H1 (cell line): ENCODE data around the gene GPT2. TPM values are rescaled to one million over a fixed set of nuclear protein-coding genes. Genes with fewer than 3 reads are reported as not detected.

Experiments used
- CTCF ChIA-PET: fragments of 300-600 bp; sonication (Branson Sonifier 250); formaldehyde crosslinking; loops from one replicate; lab custom pipeline; 2021; ENCODE audit not compliant: partially characterized antibody; lab: Charles Lee
- POLR2A ChIA-PET: fragments of 300-600 bp; sonication (Branson Sonifier 250); formaldehyde crosslinking; loops from one replicate; lab custom pipeline; 2021; ENCODE audit warnings: inconsistent platforms; ENCODE audit not compliant: partially characterized antibody; lab: Charles Lee
- DNase-seq, 2 experiments: peaks; one replicate each; pipeline versions ENCODE4 v3.0.0 to v3.0.0-alpha.2; 2010 to 2022; ENCODE audit warnings: low spot score in 2 of 2, low read depth in 1 of 2, mixed read lengths in 1 of 2
- FAIRE-seq: peaks from 2 replicates; lab custom pipeline; 2011; peaks lifted over from hg19 to GRCh38; lab: Jason Lieb, UNC
- H2AFZ ChIP-seq: 2 replicates; pipeline ENCODE4 v1.8.1; 2012; ENCODE audit warnings: low read length, inconsistent platforms
- H2AK5ac ChIP-seq: 2 replicates; pipeline ENCODE4 v1.6.1; 2013; ENCODE audit warnings: low read depth, low read length
- H2BK120ac ChIP-seq: replicated peaks from 2 replicates; pipeline ENCODE3; 2013; ENCODE audit warnings: low read depth, low read length, inconsistent platforms
- H2BK12ac ChIP-seq: 2 replicates; pipeline ENCODE4 v1.6.1; 2013; ENCODE audit warnings: low read depth, low read length
- H2BK15ac ChIP-seq: 2 replicates; pipeline ENCODE4 v1.6.1; 2013; ENCODE audit warnings: low read length
- H2BK20ac ChIP-seq: 2 replicates; pipeline ENCODE4 v1.6.1; 2013; ENCODE audit warnings: low read length
- H2BK5ac ChIP-seq: 2 replicates; pipeline ENCODE4 v1.6.1; 2013; ENCODE audit warnings: low read depth, low read length
- H3K14ac ChIP-seq: 2 replicates; pipeline ENCODE4 v1.6.1; 2013; ENCODE audit warnings: inconsistent platforms; ENCODE audit not compliant: insufficient read length
- H3K18ac ChIP-seq: 2 replicates; pipeline ENCODE4 v1.6.1; 2013; ENCODE audit warnings: low read length; ENCODE audit errors: extremely low read depth
- H3K23ac ChIP-seq: 2 replicates; pipeline ENCODE4 v1.6.1; 2013; ENCODE audit warnings: inconsistent platforms; ENCODE audit not compliant: insufficient read length
- H3K23me2 ChIP-seq: 2 replicates; pipeline ENCODE4 v1.6.1; 2013; ENCODE audit warnings: low read depth, low read length
- H3K27ac ChIP-seq: 2 replicates; pipeline ENCODE4 v1.6.1; 2011; ENCODE audit warnings: low read depth, low read length, inconsistent platforms
- H3K27me3 ChIP-seq, 4 experiments: replicated peaks in 1 of 4; 1 replicate in 1 of 4; 2 replicates in 3 of 4; pipeline versions ENCODE4 v1.6.1 to v1.8.1; 2011 to 2013; ENCODE audit warnings: low read length in 3 of 4, mild to moderate bottlenecking in 3 of 4, inconsistent platforms in 2 of 4, mixed read lengths in 2 of 4, moderate library complexity in 1 of 4; ENCODE audit not compliant: control insufficient read depth in 3 of 4, insufficient read depth in 3 of 4; ENCODE audit errors: extremely low read depth in 1 of 4
- H3K36me3 ChIP-seq, 4 experiments: 2 replicates each; pipeline versions ENCODE4 v1.6.1 to v1.8.1; 2011 to 2013; ENCODE audit warnings: mild to moderate bottlenecking in 4 of 4, low read length in 3 of 4, moderate library complexity in 2 of 4, control low read depth in 1 of 4, inconsistent platforms in 1 of 4; ENCODE audit not compliant: insufficient read depth in 4 of 4, control insufficient read depth in 2 of 4
- H3K4ac ChIP-seq: replicated peaks from 2 replicates; pipeline ENCODE3; 2013; ENCODE audit warnings: low read length, low read depth, mixed read lengths, inconsistent platforms; ENCODE audit not compliant: insufficient read length
- H3K4me1 ChIP-seq, 4 experiments: replicated peaks in 1 of 4; 1 replicate in 1 of 4; 2 replicates in 3 of 4; pipeline versions ENCODE4 v1.6.1 to v1.8.1; 2011 to 2013; ENCODE audit warnings: low read length in 3 of 4, inconsistent platforms in 2 of 4, mixed read lengths in 1 of 4; ENCODE audit not compliant: insufficient read depth in 4 of 4, control insufficient read depth in 3 of 4
- H3K4me2 ChIP-seq, 2 experiments: 2 replicates each; pipeline versions ENCODE4 v1.6.1 to v1.8.1; 2011 to 2013; ENCODE audit warnings: low read depth in 2 of 2, low read length in 2 of 2, control low read depth in 1 of 2, inconsistent platforms in 1 of 2, mild to moderate bottlenecking in 1 of 2; ENCODE audit not compliant: insufficient read depth in 1 of 2
- H3K4me3 ChIP-seq, 4 experiments: fragments of 200-600, 300-600 bp in 1 of 4; sonication (generic), shearing (Covaris generic), sonication (Bioruptor Twin) in 1 of 4; 2 replicates each; pipeline versions ENCODE4 v1.5.1 to v1.8.1; 2011 to 2016; ENCODE audit warnings: low read length in 4 of 4, low read depth in 3 of 4, control low read depth in 2 of 4, inconsistent platforms in 2 of 4, mild to moderate bottlenecking in 2 of 4, mixed read lengths in 1 of 4, moderate library complexity in 1 of 4; ENCODE audit not compliant: insufficient read depth in 2 of 4; ENCODE audit errors: extremely low read depth in 1 of 4
- H3K56ac ChIP-seq: replicated peaks from 2 replicates; pipeline ENCODE3; 2013; ENCODE audit warnings: low read depth, mild to moderate bottlenecking, mixed read lengths, low read length, inconsistent platforms; ENCODE audit not compliant: insufficient read length
- H3K79me1 ChIP-seq: 2 replicates; pipeline ENCODE4 v1.6.1; 2013; ENCODE audit warnings: low read depth, low read length, control low read depth
- H3K79me2 ChIP-seq, 2 experiments: 2 replicates each; pipeline versions ENCODE4 v1.6.1 to v1.8.1; 2012 to 2013; ENCODE audit warnings: low read length in 2 of 2, mild to moderate bottlenecking in 2 of 2, inconsistent platforms in 1 of 2; ENCODE audit not compliant: insufficient read depth in 2 of 2, control insufficient read depth in 1 of 2
- H3K9ac ChIP-seq, 4 experiments: replicated peaks in 1 of 4; 1 replicate in 1 of 4; 2 replicates in 3 of 4; pipeline versions ENCODE4 v1.6.1 to v1.8.1; 2011 to 2013; ENCODE audit warnings: low read depth in 3 of 4, low read length in 3 of 4, control low read depth in 2 of 4, mild to moderate bottlenecking in 2 of 4, moderate library complexity in 2 of 4, inconsistent platforms in 1 of 4; ENCODE audit errors: extremely low read depth in 1 of 4
- H3K9me3 ChIP-seq, 2 experiments: 2 replicates each; pipeline versions ENCODE4 v1.6.1 to v1.8.1; 2012 to 2013; ENCODE audit warnings: mild to moderate bottlenecking in 2 of 2, moderate library complexity in 2 of 2, control low read depth in 1 of 2, inconsistent platforms in 1 of 2, low read depth in 1 of 2, low read length in 1 of 2, mixed read lengths in 1 of 2; ENCODE audit not compliant: insufficient read depth in 2 of 2
- H4K20me1 ChIP-seq, 2 experiments: replicated peaks in 1 of 2; 2 replicates each; pipeline versions ENCODE3 to v1.8.1; 2011 to 2013; ENCODE audit warnings: inconsistent platforms in 2 of 2, low read length in 2 of 2, mild to moderate bottlenecking in 1 of 2; ENCODE audit not compliant: insufficient read depth in 2 of 2, control insufficient read depth in 1 of 2
- H4K5ac ChIP-seq: 2 replicates; pipeline ENCODE4 v1.6.1; 2013; ENCODE audit warnings: low read length, low read depth, mixed read lengths, inconsistent platforms; ENCODE audit not compliant: insufficient read length
- H4K8ac ChIP-seq: 2 replicates; pipeline ENCODE4 v1.8.0; 2013; ENCODE audit warnings: mild to moderate bottlenecking, moderate library complexity, low read length, inconsistent platforms; ENCODE audit not compliant: insufficient read depth; ENCODE audit errors: extremely low read depth
- H4K91ac ChIP-seq: replicated peaks from 2 replicates; pipeline ENCODE3; 2013; ENCODE audit warnings: low read length, mixed read lengths, inconsistent platforms; ENCODE audit not compliant: insufficient read length
- SIX5 ChIP-seq: IDR thresholded peaks from 2 replicates; pipeline ENCODE4 v1.6.1; 2011; ENCODE audit warnings: mild to moderate bottlenecking, low read depth, low read length
- WGBS, 2 experiments: shearing (Covaris generic) in 1 of 2; methylation state at CpG; one replicate each; pipeline versions ENCODE4 v1.1.6 to v1.1.7; 2013 to 2015; ENCODE audit warnings: low lambda C conversion rate in 2 of 2, mixed read lengths in 2 of 2, inconsistent platforms in 1 of 2, low coverage in 1 of 2, missing lambda C conversion rate in 1 of 2; ENCODE audit not compliant: insufficient replicate concordance in 2 of 2, insufficient coverage in 1 of 2, insufficient read length in 1 of 2; ENCODE audit errors: extremely low coverage in 1 of 2, missing lambda C conversion rate in 1 of 2; 5-methylcytosine and 5-hydroxymethylcytosine counted together
- polyA plus RNA-seq, 7 experiments: library from polyadenylated mRNA; depleted of rRNA in 3 of 7; stranded (reverse) in 5 of 7; unstranded in 2 of 7; fragments of >200 nt in 5 of 7; fragments of 200-250 nt in 2 of 7; gene quantifications; 1 replicate in 5 of 7; 2 replicates in 1 of 7; 4 replicates in 1 of 7; pipeline versions ENCODE4 v1.2.1 to v1.2.3, GENCODE V29; 2011 to 2013; ENCODE audit warnings: missing spikeins in 2 of 7, mixed read lengths in 2 of 7
- total RNA-seq: library from RNA; stranded (reverse); fragmentation: NEBNext Ultra II Directional; extraction: Animal tissue kit (Norgen Biotek cat#: 25700); gene quantifications from 2 replicates; pipeline ENCODE4 v1.2.1, GENCODE V29; 2021
- TF ChIP-seq, protein P1 (sequence below): IDR thresholded peaks from 2 replicates; pipeline ENCODE4 v1.6.1; 2012; ENCODE audit warnings: inconsistent platforms

The GPT2 gene
- total and polyA plus RNA-seq, 2 of the 8 experiments (the other 6 are each of a cell fraction or from before 2014, with no cell fraction given), result 71.6 to 94.1 TPM

DNA sequence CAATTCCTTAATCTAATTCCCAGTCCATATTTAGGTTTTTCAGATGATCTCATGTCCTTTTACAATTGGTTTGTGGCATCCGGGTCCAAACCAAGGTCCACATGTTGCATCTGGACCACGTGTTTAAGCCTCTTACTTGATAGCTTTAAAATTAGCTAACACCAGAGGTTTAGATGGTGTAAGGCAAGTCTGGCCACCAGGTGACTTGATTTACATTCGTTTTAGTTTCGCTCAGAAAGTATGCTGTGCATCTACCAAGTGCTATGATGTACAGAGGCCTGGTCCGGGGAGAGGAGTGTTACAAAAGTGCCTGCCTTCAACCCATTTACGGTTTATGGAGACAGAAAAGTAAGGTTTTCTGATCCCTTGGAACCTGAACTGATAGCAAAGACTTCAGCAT is 90.2 kb downstream of the GPT2 start:
- Histone ChIP-seq H3K4ac (peak overlapping the region; percentile 32), H3K14ac (no peak overlapping the region), H4K5ac (no peak overlapping the region), H3K27ac (no peak overlapping the region), H2AFZ (no peak overlapping the region), H2BK12ac (0 out of 2 replicates have a peak overlapping the region, but pooled peaks have one; percentile 33), H3K27me3 (no peaks in the 10 kb centered on the region), H3K79me2 (peaks cover 6 to 37% of the 10 kb centered on the region in 2 experiments; a peak in 3 of 4 replicates), H3K9me3 (no peaks in the 10 kb centered on the region), H3K9ac (no peak overlapping the region), H2BK5ac (no peak overlapping the region), H3K23ac (no peak overlapping the region), H3K36me3 (peaks cover 3 to 29% (median 5%) of the 10 kb centered on the region in 4 experiments; a peak in 5 of 8 replicates), H3K4me2 (peak overlapping the region; percentile 83 to 100; a peak in 3 of 4 replicates), H4K91ac (peak overlapping the region; percentile 13), H3K56ac (no peak overlapping the region), H3K4me3 (peak overlapping the region in 2 of 4 experiments; percentile 91 to 97; a peak in 5 of 8 replicates), H4K8ac (no peak overlapping the region), H2BK120ac (no peak overlapping the region), H4K20me1 (peaks cover 0 to 1% of the 10 kb centered on the region in 2 experiments), H2BK15ac (peak overlapping the region; percentile 83; the same call in 1 of the 2 replicates), H2BK20ac (no peak overlapping the region), H3K79me1 (peaks cover 7% of the 10 kb centered on the region; the same call in 1 of the 2 replicates), H3K23me2 (peaks cover 5% of the 10 kb centered on the region), H2AK5ac (peak overlapping the region; percentile 76; the same call in 1 of the 2 replicates), H3K4me1 (peaks cover 2 to 12% (median 5%) of the 10 kb centered on the region in 4 experiments; a peak in 4 of 7 replicates), H3K18ac (no peak overlapping the region)
- ChIA-PET CTCF (interaction anchor here (1.0 to 1.5 kb wide), 3 partner anchors 9 to 50 kb away, joined by 3 to 5 read pairs (median 4); no protein-coding TSS in a partner anchor), POLR2A (interaction anchor here (0.7 to 3.0 kb wide), 9 partner anchors 9 to 108 kb away, joined by 3 to 25 read pairs (median 7); no protein-coding TSS in a partner anchor)
- no peak for TF ChIP-seq SIX5
- TF ChIP-seq, protein P1, sequence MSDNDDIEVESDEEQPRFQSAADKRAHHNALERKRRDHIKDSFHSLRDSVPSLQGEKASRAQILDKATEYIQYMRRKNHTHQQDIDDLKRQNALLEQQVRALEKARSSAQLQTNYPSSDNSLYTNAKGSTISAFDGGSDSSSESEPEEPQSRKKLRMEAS, result peak; percentile 35; the same call in 1 of the 2 replicates
- 87% methylated on average over 6 of the region's 6 CpGs; no CpG with 5 or more reads in 1 of the 2 experiments for WGBS, 2 experiments
- no peak for DNase-seq
- FAIRE-seq, result no peak
